AG20443 (cell line): ENCODE results near the gene GLYR1.

Source experiments
- DNase-seq: peaks from one replicate; pipeline ENCODE4 v3.0.0; 2012; ENCODE audit warnings: low spot score, mixed read lengths

GLYR1 gene

GRCh38 chr16:4805231-4805630 is 41.9 kb downstream of the GLYR1 start:
- no peak for DNase-seq

- no peak for DNase-seq
Measured at GRCh38 chr16:4803898-4804762, 43.0 kb downstream of the GLYR1 start.

GRCh38 chr16:4803401-4803844 is 43.7 kb downstream of the GLYR1 start:
- DNase-seq: no peak

DNA sequence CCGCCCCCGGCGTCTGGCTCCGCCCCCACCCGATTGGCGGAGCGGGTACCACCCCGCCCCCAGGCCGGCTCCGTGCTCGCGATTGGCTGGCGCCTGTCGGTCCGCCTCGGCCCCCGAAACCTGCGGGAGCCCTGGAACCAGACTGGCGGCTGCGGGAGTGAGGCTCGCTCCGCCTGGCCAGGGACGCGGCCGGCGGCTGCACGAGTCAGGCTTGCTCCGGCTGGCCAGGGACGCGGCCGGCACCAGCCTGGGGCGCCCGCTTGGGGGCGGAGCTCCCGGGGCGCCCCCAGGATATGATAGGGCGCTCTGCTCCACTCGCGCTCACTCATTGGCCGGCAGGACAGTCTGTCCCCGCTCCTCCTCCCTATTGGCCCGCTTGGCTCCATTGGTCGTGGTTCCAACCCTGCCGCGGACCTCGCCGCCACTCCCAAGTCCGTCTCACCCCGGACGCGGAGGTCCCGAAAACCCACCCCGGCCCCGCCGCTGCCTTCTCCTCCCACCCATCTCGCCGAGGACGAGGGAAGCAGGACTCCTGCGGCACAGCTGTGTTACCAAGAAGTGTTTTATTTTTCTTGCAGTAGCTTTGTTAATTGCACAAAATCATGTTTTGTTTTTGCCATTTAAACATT is 44.3 kb downstream of the GLYR1 start:
- DNase-seq: peak; percentile 99

DNA sequence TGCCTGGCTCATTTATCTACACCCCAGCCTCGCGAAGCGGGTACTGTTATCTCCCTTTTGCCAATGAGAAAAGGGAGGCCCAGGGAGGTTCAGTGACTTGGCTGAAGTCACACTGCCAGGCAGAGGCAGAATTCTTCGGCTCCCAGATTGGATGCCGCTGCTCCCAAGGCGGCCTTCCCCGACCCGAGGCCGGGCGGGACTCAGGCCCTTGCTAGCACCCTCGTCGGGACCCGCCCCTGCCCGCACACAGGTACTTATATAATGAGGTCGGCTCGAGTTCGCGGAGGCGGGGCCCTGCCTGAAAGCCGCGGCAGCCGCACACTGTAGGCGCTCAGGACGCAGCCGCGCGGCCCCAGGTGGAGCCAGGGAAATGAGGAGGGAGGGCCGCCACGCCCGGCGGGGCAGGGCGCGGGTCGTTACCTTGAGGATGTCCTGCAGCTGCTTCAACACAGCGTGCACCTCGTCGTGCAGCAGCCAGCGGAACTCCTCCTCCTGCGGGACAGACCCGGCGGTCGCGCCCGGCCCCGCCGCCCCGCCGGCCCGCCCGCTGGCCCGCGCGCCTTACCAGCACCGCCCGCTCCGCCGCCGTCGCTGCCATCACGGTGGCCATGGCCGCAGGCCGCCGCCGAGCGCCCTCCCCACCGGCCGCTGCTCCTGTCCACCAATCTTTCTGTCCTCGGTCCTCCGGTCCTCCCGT is 45.0 kb downstream of the GLYR1 start, which contains the start of gene ROGDI:
Gene ROGDI (minus strand): TSS at position 672 of the 697 bp plus-strand sequence. CDS start 62 bp downstream, at position 610.
- peak; percentile 55 for DNase-seq

DNA sequence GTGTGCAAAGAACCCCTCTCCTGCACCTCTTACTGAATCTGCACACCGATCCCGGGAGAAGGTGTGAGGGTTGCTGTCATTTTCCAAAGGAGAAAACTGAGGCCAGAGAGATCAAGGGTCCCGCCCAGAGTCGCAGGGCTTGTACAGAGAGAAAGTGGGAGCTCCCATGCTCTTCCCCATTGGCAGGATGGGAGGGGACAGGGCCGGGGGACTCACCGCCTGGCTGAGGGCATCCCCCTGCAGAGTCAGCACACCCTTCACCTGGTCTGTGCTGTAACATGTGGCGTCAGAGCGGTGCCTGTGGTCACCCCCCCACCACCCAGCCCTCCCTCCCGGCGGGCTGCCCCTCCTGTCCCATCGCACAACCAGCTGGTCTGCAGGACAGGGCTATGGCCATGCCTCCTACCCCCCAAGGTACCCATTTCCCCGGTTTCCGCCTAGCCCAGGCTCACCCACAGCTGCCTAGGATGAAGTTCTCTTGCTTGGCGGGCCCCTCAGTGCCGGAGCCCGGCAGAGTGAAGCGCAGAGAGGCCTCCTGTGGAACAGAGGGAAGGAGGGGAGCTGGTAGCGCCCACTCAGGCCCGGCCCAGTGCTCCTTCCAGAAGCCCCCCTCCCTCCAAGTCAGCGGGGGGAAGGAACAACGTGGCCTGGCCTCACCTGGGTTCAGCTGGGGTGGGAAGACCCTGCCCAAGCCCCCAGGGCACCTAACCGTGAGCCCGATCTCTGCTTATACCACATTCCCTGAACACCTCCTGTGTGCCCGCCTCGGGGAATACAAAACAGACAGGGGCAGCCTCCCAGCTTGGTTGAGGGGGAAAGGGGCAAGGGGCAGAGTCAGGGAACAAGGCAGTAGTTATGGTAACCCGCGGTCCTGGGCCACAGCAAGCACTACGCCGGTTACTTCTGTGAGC is 45.8 kb downstream of the GLYR1 start:
- no peak for DNase-seq

GRCh38 chr16:4800290-4801041 is 46.6 kb downstream of the GLYR1 start:
- DNase-seq: no peak

GRCh38 chr16:4799171-4799855 is 47.8 kb downstream of the GLYR1 start:
- DNase-seq: no peak

DNA sequence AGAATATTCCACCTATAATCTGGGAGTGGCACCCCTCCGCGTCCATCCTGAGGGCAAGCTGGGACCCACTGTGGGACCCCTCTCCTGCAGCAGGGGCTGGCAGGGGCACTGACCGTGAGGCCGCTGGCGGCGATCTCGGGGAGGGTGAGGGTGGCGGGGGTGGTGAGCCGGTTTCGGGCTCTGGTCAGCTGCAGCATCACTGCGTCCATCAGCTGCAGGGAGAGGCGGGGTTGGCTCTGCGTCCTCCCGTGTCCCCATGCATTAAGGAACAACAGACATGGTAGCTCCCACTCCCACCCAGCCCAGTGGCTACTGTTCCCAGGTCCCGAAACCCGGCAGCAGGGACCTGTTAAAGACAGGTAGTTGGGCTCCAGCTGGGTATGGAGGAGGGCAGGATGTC is 48.6 kb downstream of the GLYR1 start:
- DNase-seq: no peak

DNA sequence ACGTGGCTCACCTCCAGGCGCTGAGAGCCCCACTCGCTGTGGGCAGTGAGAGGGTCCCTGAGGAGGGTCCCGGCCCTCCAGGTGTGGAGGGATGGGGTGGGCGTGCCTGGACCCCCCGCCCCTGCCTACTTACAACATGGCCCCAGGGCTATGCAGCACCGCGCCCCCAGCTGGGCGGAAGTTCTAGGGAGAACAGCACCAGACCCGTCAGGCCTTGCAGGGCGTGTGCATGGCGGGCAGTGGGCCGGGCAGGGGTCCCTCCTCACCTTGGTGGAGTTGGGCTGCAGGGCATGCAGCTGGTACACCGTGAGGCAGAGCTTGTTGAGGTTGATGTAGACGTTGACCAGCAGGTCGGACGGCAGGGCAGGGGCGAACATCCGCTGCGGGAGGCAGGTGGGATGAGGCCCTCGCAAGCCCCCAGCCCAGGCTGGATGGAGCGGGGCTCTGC is 49.3 kb downstream of the GLYR1 start:
- DNase-seq: no peak

GRCh38 chr16:4796982-4797804 is 49.9 kb downstream of the GLYR1 start:
- DNase-seq: no peak

DNA sequence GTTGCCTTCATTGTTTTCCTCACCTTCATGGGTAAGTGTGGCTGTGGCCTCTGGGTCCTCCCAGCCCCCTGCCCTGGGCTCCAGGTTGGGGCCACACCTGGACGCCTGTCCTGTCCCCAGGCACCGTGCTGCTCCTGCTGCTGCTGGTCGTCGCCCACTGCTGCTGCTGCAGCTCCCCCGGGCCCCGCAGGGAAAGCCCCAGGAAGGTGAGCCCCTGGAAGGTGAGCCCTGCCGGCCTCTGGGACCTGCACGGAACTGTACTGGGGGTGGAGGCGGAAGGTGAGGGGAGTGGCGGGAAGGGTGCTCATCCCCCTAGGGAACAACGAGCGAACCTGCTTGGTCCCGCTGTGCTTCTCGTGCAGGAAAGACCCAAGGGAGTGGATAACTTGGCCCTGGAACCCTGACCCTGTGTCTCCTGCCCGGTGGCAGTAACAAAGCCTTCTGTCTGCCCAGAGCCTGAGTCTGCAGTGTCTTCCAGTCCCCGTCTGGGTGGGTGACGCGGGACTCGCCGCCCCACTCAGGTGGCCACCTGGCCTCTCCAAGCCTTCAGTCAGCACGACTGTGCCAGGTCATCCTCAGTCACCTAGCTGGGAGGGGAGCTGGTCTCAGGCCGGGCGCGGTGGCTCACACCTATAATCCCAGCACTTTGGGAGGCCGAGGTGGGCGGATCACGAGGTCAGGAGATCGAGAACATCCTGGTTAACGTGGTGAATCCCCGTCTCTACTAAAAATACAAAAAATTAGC is 51.1 kb downstream of the GLYR1 start:
- no peak for DNase-seq

- no peak for DNase-seq
Measured at GRCh38 chr16:4795181-4795827, 51.8 kb downstream of the GLYR1 start, which contains the start of gene SMIM22. Gene SMIM22 (plus strand): TSS chr16:4795369. CDS start chr16:4795735, 366 bp downstream.

DNA sequence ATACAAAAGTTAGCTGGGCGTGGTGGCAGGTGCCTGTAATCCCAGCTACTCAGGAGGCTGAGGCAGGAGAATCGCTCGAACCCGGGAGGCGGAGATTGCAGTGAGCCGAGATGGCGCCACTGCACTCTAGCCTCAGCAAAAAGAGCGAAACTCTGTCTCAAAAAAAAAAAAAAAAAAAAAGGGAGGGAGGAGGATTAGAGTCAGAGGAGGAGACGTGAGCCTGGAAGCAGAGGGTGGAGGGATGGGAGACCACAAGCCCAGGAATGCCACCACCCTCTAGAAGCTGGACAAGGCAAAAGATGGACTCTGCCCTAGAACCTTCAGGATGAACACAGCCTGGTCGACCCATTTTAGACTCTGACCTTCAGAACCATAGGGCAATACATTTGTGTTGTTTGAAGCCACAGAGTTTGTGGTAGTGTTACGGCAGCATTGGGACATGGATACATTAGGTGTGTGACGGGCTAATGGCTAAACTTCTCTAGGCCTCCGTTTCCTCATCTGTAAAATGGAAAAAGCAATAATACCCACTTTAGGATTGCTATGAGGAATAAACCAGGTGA is 54.1 kb downstream of the GLYR1 start:
- no peak for DNase-seq

- no peak for DNase-seq
Measured at GRCh38 chr16:4790871-4791270, 56.2 kb downstream of the GLYR1 start.

GRCh38 chr16:4790261-4790660 is 56.8 kb downstream of the GLYR1 start:
- DNase-seq: no peak

GRCh38 chr16:4788910-4789309 is 58.2 kb downstream of the GLYR1 start:
- no peak for DNase-seq

GRCh38 chr16:4788489-4788889 is 58.6 kb downstream of the GLYR1 start:
- no peak for DNase-seq
